Gastrocnemius medialis (tissue), 4 donors: Measurements from ENCODE around the gene LRRC23. TPM values are rescaled to one million over a fixed set of nuclear protein-coding genes. Genes with fewer than 3 reads are reported as not detected.

ENCODE experiments used
- ATAC-seq, 2 donors: fragments of 150-250 bp; one replicate each; pipeline ENCODE4 v1.9.1; 2016
- DNase-seq, 2 donors: peaks; one replicate each; pipeline ENCODE4 v3.0.0-alpha.2; 2019
- H3K27ac ChIP-seq, 4 donors: fragments of 200-600 bp; sonication (generic); 1 replicate in 1 of 4; 2 replicates in 3 of 4; pipeline ENCODE4 v1.5.1; 2016 to 2018; ENCODE audit warnings: mild to moderate bottlenecking in 2 of 4, moderate library complexity in 1 of 4
- H3K27me3 ChIP-seq, 3 donors: fragments of 200-600 bp; sonication (generic) in 2 of 3; 1 replicate in 1 of 3; 2 replicates in 2 of 3; pipeline versions ENCODE4 v1.5.1 to v1.6.0; 2016 to 2019; ENCODE audit warnings: mild to moderate bottlenecking in 1 of 3, moderate library complexity in 1 of 3
- H3K36me3 ChIP-seq, 2 donors: fragments of 200-600 bp; sonication (generic) in 1 of 2; one replicate each; pipeline ENCODE4 v1.5.1; 2017 to 2018
- H3K4me1 ChIP-seq, 2 donors: fragments of 200-600 bp; sonication (generic) in 1 of 2; one replicate each; pipeline ENCODE4 v1.5.1; 2016 to 2017; ENCODE audit warnings: mild to moderate bottlenecking in 2 of 2
- H3K4me3 ChIP-seq, 4 donors: fragments of 200-600 bp; sonication (generic) in 3 of 4; 1 replicate in 1 of 4; 2 replicates in 3 of 4; pipeline ENCODE4 v1.5.1; 2016 to 2019; ENCODE audit warnings: mild to moderate bottlenecking in 2 of 4
- H3K9me3 ChIP-seq, 3 donors: fragments of 200-600 bp; sonication (generic) in 2 of 3; 1 replicate in 1 of 3; 2 replicates in 2 of 3; pipeline ENCODE4 v1.5.1; 2016 to 2019
- POLR2A ChIP-seq, 2 donors: fragments of 450-650 bp; IDR thresholded peaks; one replicate each; pipeline ENCODE4 v1.6.1; 2017; ENCODE audit warnings: antibody characterized with exemption in 2 of 2, mild to moderate bottlenecking in 2 of 2, moderate library complexity in 2 of 2
- in situ Hi-C, 4 donors: fragments of 200-750 bp; cut with MboI; loops; one replicate each; pipeline versions ENCODE4 v1.15.0 to v1.8.0; 2017; ENCODE audit warnings: low sequenced_read_pairs in 4 of 4
- intact Hi-C: fragments of 100-400 bp; cut with DNase I; formaldehyde crosslinking; loops from one replicate; pipeline ENCODE4 v1.15.1; 2023; ENCODE audit warnings: low total_unique reads
- total RNA-seq, 4 donors: library from RNA; depleted of rRNA; stranded (reverse); fragments of >200 nt; gene quantifications; one replicate each; pipeline versions ENCODE4 v1.1.0 to v1.2.3, GENCODE V29; 2016
- TF ChIP-seq, protein P1 (sequence below), 5 experiments: fragments of 450-650 bp in 3 of 5; fragments of 200-600 bp in 2 of 5; sonication (generic) in 2 of 5; IDR thresholded peaks in 4 of 5; conservative IDR thresholded peaks in 1 of 5; 1 replicate in 4 of 5; 2 replicates in 1 of 5; pipeline ENCODE4 v1.5.1; 2016 to 2019; ENCODE audit warnings: antibody characterized with exemption in 5 of 5, mild to moderate bottlenecking in 3 of 5, moderate library complexity in 3 of 5

LRRC23 gene
- total RNA-seq, 4 donors from 2014 or later: 6.5 to 14.0 (median 11.0) TPM

DNA sequence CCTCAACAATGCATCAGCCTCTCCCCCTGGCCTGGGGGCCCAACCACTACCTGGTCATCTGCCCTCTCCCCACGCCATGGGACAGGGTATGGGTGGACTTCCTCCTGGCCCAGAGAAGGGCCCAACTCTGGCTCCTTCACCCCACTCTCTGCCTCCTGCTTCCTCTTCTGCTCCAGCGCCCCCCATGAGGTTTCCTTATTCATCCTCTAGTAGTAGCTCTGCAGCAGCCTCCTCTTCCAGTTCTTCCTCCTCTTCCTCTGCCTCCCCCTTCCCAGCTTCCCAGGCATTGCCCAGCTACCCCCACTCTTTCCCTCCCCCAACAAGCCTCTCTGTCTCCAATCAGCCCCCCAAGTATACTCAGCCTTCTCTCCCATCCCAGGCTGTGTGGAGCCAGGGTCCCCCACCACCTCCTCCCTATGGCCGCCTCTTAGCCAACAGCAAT is 31.6 kb downstream of the LRRC23 start:
- ATAC-seq (no peak), DNase-seq (no peak)
- peaks cover 0 to 16% of the 10 kb centered on the region in 2 donors for H3K36me3 ChIP-seq
- H3K4me1 ChIP-seq: peaks cover 28 to 41% of the 10 kb centered on the region in 2 donors
- H3K9me3 ChIP-seq: no peaks in the 10 kb centered on the region
- no peaks in the 10 kb centered on the region for H3K27me3 ChIP-seq
- in situ Hi-C loops: loop anchor here in 1 of 4 donors (25.0 kb wide), 1 partner anchor 176 kb away; the partner anchor contains the start of gene C1RL
- TF ChIP-seq, protein P1, sequence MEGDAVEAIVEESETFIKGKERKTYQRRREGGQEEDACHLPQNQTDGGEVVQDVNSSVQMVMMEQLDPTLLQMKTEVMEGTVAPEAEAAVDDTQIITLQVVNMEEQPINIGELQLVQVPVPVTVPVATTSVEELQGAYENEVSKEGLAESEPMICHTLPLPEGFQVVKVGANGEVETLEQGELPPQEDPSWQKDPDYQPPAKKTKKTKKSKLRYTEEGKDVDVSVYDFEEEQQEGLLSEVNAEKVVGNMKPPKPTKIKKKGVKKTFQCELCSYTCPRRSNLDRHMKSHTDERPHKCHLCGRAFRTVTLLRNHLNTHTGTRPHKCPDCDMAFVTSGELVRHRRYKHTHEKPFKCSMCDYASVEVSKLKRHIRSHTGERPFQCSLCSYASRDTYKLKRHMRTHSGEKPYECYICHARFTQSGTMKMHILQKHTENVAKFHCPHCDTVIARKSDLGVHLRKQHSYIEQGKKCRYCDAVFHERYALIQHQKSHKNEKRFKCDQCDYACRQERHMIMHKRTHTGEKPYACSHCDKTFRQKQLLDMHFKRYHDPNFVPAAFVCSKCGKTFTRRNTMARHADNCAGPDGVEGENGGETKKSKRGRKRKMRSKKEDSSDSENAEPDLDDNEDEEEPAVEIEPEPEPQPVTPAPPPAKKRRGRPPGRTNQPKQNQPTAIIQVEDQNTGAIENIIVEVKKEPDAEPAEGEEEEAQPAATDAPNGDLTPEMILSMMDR (IDR thresholded peaks at IDR 0.05 in 4 of 5, conservative IDR thresholded peaks at IDR 0.05 in 1 of 5): no peak
- no peak for TF ChIP-seq POLR2A (IDR thresholded peaks at IDR 0.05)
- H3K4me3 ChIP-seq: no peak overlapping the region
- intact Hi-C loops: no loop called here
- H3K27ac ChIP-seq: peak overlapping the region; percentile 91 to 97 (median 95)

DNA sequence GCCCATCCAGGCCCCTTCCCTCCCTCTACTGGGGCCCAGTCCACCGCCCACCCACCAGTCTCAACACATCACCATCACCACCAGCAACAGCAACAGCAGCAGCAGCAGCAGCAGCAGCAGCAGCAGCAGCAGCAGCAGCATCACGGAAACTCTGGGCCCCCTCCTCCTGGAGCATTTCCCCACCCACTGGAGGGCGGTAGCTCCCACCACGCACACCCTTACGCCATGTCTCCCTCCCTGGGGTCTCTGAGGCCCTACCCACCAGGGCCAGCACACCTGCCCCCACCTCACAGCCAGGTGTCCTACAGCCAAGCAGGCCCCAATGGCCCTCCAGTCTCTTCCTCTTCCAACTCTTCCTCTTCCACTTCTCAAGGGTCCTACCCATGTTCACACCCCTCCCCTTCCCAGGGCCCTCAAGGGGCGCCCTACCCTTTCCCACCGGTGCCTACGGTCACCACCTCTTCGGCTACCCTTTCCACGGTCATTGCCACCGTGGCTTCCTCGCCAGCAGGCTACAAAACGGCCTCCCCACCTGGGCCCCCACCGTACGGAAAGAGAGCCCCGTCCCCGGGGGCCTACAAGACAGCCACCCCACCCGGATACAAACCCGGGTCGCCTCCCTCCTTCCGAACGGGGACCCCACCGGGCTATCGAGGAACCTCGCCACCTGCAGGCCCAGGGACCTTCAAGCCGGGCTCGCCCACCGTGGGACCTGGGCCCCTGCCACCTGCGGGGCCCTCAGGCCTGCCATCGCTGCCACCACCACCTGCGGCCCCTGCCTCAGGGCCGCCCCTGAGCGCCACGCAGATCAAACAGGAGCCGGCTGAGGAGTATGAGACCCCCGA is 32.2 kb downstream of the LRRC23 start:
- TF ChIP-seq POLR2A (IDR thresholded peaks at IDR 0.05): no peak
- TF ChIP-seq, protein P1 (IDR thresholded peaks at IDR 0.05 in 4 of 5, conservative IDR thresholded peaks at IDR 0.05 in 1 of 5): no peak
- ATAC-seq: peak in 1 of 2 donors; percentile 3
- Histone ChIP-seq H3K4me1 (peaks cover 28 to 41% of the 10 kb centered on the region in 2 donors), H3K36me3 (peaks cover 0 to 16% of the 10 kb centered on the region in 2 donors), H3K27me3 (no peaks in the 10 kb centered on the region), H3K9me3 (no peaks in the 10 kb centered on the region), H3K27ac (peak overlapping the region; percentile 91 to 97 (median 95)), H3K4me3 (peak overlapping the region; percentile 67 to 93 (median 80))
- in situ Hi-C loops (loop anchor here in 1 of 4 donors (25.0 kb wide), 1 partner anchor 175 kb away; the partner anchor contains the start of gene C1RL), intact Hi-C loops (no loop called here)
- DNase-seq: no peak

DNA sequence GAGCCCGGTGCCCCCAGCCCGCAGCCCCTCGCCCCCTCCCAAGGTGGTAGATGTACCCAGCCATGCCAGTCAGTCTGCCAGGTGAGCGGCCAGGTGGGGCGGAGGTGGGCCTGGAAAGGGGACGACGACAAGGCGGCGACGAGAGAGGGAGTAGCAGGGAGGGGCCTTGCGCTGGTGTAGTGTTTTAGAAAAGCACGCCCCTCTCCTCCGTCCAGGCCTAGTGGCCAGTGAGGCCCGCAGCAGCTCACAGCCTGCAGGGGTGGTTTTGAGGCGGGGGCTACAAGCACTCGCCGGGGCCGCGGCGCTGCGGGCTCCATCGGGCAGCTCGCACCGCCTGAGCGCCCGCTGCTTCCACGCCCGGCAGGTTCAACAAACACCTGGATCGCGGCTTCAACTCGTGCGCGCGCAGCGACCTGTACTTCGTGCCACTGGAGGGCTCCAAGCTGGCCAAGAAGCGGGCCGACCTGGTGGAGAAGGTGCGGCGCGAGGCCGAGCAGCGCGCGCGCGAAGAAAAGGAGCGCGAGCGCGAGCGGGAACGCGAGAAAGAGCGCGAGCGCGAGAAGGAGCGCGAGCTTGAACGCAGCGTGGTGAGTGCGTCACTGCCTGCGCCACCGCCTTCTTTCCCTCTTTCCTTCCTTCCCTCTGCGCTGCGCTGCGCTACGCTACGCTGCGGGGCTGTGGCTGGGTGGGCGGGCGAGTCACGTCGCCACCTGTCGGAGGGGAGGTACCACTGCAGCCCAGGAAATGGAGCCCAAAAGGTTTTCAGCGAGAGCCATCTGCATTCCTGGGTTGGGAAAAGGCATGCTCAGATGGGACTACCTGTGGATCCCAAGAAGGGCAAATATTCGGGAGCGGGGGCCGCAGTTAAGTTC is 33.1 kb downstream of the LRRC23 start:
- Histone ChIP-seq H3K4me3 (peak overlapping the region; percentile 67 to 93 (median 80)), H3K9me3 (no peaks in the 10 kb centered on the region), H3K36me3 (peaks cover 0 to 16% of the 10 kb centered on the region in 2 donors), H3K4me1 (peaks cover 24 to 44% of the 10 kb centered on the region in 2 donors), H3K27ac (peak overlapping the region; percentile 91 to 97 (median 95)), H3K27me3 (no peaks in the 10 kb centered on the region)
- TF ChIP-seq, protein P1 (IDR thresholded peaks at IDR 0.05 in 4 of 5, conservative IDR thresholded peaks at IDR 0.05 in 1 of 5): peak; percentile 94 to 98 (median 95)
- TF ChIP-seq POLR2A (IDR thresholded peaks at IDR 0.05): peak; percentile 64 to 69
- ATAC-seq (peak; percentile 91 to 94), DNase-seq (peak; percentile 91 to 93)
- intact Hi-C loops: loop anchor here (1.0 kb wide), 1 partner anchor 10 kb away; the partner anchor contains the start of gene ATN1
- in situ Hi-C loops: loop anchor here in 1 of 4 donors (25.0 kb wide), 1 partner anchor 175 kb away; the partner anchor contains the start of gene C1RL
